SK-N-SH (cell line): ENCODE measurements around the gene ATF2. TPM values are rescaled to one million over a fixed set of nuclear protein-coding genes. Genes with fewer than 3 reads are reported as not detected.

Experiments
- CTCF ChIA-PET: fragments of 300-600, 350-600 bp; formaldehyde crosslinking; extraction: SDS; loops from one replicate; lab custom pipeline; 2021; lab: Yijun Ruan, JAX
- POLR2A ChIA-PET: fragments of 350-600 bp; sonication (Branson Sonifier 250); formaldehyde crosslinking; extraction: SDS; loops from one replicate; lab custom pipeline; 2020; ENCODE audit warnings: antibody characterized with exemption, inconsistent platforms; lab: Yijun Ruan, JAX
- DNase-seq: peaks from one replicate; pipeline ENCODE4 v3.0.0; 2012
- H2AFZ ChIP-seq: fragments of 200-600 bp; sonication (generic); 2 replicates; pipeline ENCODE4 v1.8.1; 2016; ENCODE audit warnings: antibody characterized with exemption, mild to moderate bottlenecking, low read depth
- H3F3A ChIP-seq: fragments of 200-600 bp; sonication (generic); replicated peaks from 2 replicates; pipeline ENCODE3; 2016; ENCODE audit warnings: antibody characterized with exemption, mild to moderate bottlenecking; ENCODE audit not compliant: insufficient read depth
- H3K27ac ChIP-seq, 2 experiments: fragments of 200-500 bp in 1 of 2; fragments of 200-600 bp in 1 of 2; sonication (Bioruptor generic) in 1 of 2; sonication (generic), shearing (Covaris generic) in 1 of 2; 2 replicates each; pipeline versions ENCODE4 v1.5.1 to v1.6.1; 2014 to 2016; ENCODE audit warnings: low read depth in 2 of 2, inconsistent platforms in 1 of 2, low read length in 1 of 2, mild to moderate bottlenecking in 1 of 2, mixed read lengths in 1 of 2
- H3K27me3 ChIP-seq: fragments of 200-600 bp; sonication (generic), shearing (Covaris generic); 2 replicates; pipeline ENCODE4 v1.6.1; 2016; ENCODE audit warnings: mixed run types; ENCODE audit not compliant: insufficient read depth
- H3K36me3 ChIP-seq, 2 experiments: fragments of 200-500 bp in 1 of 2; fragments of 200-600 bp in 1 of 2; sonication (Bioruptor generic) in 1 of 2; sonication (generic) in 1 of 2; replicated peaks in 1 of 2; 2 replicates each; pipeline versions ENCODE3 to v1.5.1; 2014 to 2016; ENCODE audit warnings: low read length in 1 of 2, mild to moderate bottlenecking in 1 of 2; ENCODE audit not compliant: insufficient read depth in 2 of 2, control insufficient read depth in 1 of 2
- H3K4me1 ChIP-seq, 2 experiments: fragments of 200-500 bp in 1 of 2; fragments of 200-600 bp in 1 of 2; sonication (Bioruptor generic) in 1 of 2; sonication (generic), shearing (Covaris generic) in 1 of 2; 2 replicates each; pipeline versions ENCODE4 v1.5.1 to v1.6.1; 2014 to 2016; ENCODE audit warnings: low read depth in 1 of 2, low read length in 1 of 2, mixed run types in 1 of 2; ENCODE audit not compliant: insufficient read depth in 2 of 2, control insufficient read depth in 1 of 2
- H3K4me2 ChIP-seq: fragments of 200-600 bp; sonication (generic), shearing (Covaris generic); 2 replicates; pipeline ENCODE4 v1.6.1; 2017; ENCODE audit warnings: mixed run types
- H3K4me3 ChIP-seq, 2 experiments: fragments of 200-500 bp in 1 of 2; fragments of 200-600 bp in 1 of 2; sonication (Bioruptor generic) in 1 of 2; sonication (generic), shearing (Covaris generic) in 1 of 2; 2 replicates each; pipeline versions ENCODE4 v1.5.1 to v1.8.1; 2014 to 2016; ENCODE audit warnings: low read depth in 2 of 2, inconsistent platforms in 1 of 2, low read length in 1 of 2, mild to moderate bottlenecking in 1 of 2, mixed read lengths in 1 of 2, moderate library complexity in 1 of 2
- H3K79me2 ChIP-seq: fragments of 200-600 bp; sonication (generic); 2 replicates; pipeline ENCODE4 v1.8.1; 2017; ENCODE audit warnings: mild to moderate bottlenecking; ENCODE audit not compliant: insufficient read depth
- H3K9ac ChIP-seq: fragments of 200-600 bp; sonication (generic); 2 replicates; pipeline ENCODE4 v1.6.1; 2017; ENCODE audit warnings: mixed run types
- H3K9me2 ChIP-seq: fragments of 200-600 bp; sonication (generic); 2 replicates; pipeline ENCODE4 v1.6.1; 2017; ENCODE audit warnings: mixed run types
- H3K9me3 ChIP-seq: fragments of 200-600 bp; sonication (generic); 2 replicates; pipeline ENCODE4 v1.6.1; 2017; ENCODE audit warnings: mixed run types, mild to moderate bottlenecking, moderate library complexity
- H4K20me1 ChIP-seq: fragments of 200-600 bp; sonication (generic); 2 replicates; pipeline ENCODE4 v1.6.1; 2017; ENCODE audit warnings: mild to moderate bottlenecking, mixed run types; ENCODE audit not compliant: insufficient read depth
- CHD2 ChIP-seq: fragments of 150-350 bp; IDR thresholded peaks from 2 replicates; pipeline ENCODE4 v1.6.1; 2018; ENCODE audit warnings: low read length; ENCODE audit not compliant: partially characterized antibody
- EP300 ChIP-seq, 2 experiments: IDR thresholded peaks; 2 replicates each; pipeline versions ENCODE4 v1.4.0 to v1.6.1; 2012; ENCODE audit warnings: borderline replicate concordance in 1 of 2, low read depth in 1 of 2, low read length in 1 of 2
- FOSL2 ChIP-seq: IDR thresholded peaks from 2 replicates; pipeline ENCODE4 v1.4.0; 2012; ENCODE audit warnings: low read depth, mild to moderate bottlenecking, moderate library complexity, borderline replicate concordance
- FOXJ3 ChIP-seq: sonication (generic); formaldehyde crosslinking; IDR thresholded peaks from 2 replicates; pipeline ENCODE4 v1.5.1; 2020; ENCODE audit warnings: mild to moderate bottlenecking, missing genetic modification reagents
- FOXM1 ChIP-seq: IDR thresholded peaks from 2 replicates; pipeline ENCODE4 v1.4.0; 2012; ENCODE audit warnings: low read depth, mild to moderate bottlenecking
- GABPA ChIP-seq: IDR thresholded peaks from 2 replicates; pipeline ENCODE4 v1.4.0; 2012; ENCODE audit warnings: low read depth, mild to moderate bottlenecking
- MXI1 ChIP-seq: IDR thresholded peaks from 2 replicates; pipeline ENCODE4 v1.6.1; 2012; ENCODE audit warnings: mild to moderate bottlenecking, low read depth, low read length, improper control_type of control experiment
- NRF1 ChIP-seq: IDR thresholded peaks from 2 replicates; pipeline ENCODE4 v1.6.1; 2012; ENCODE audit warnings: low read depth, mild to moderate bottlenecking, low read length
- POLR2AphosphoS5 ChIP-seq: IDR thresholded peaks from 2 replicates; pipeline ENCODE4 v1.6.1; 2012; ENCODE audit warnings: low read depth, low read length
- RAD21 ChIP-seq: IDR thresholded peaks from 2 replicates; pipeline ENCODE4 v1.6.1; 2012; ENCODE audit warnings: mild to moderate bottlenecking, low read length
- RCOR1 ChIP-seq: fragments of 150-350 bp; IDR thresholded peaks from 2 replicates; pipeline ENCODE4 v1.6.1; 2017; ENCODE audit warnings: antibody characterized with exemption, low read length
- RXRA ChIP-seq: IDR thresholded peaks from 2 replicates; pipeline ENCODE4 v1.4.0; 2012; ENCODE audit warnings: low read depth, mild to moderate bottlenecking, borderline replicate concordance
- SMC3 ChIP-seq: IDR thresholded peaks from 2 replicates; pipeline ENCODE4 v1.6.1; 2012; ENCODE audit warnings: low read depth, low read length, improper control_type of control experiment
- TAF1 ChIP-seq: IDR thresholded peaks from 2 replicates; pipeline ENCODE4 v1.6.1; 2012; ENCODE audit warnings: low read depth, mild to moderate bottlenecking, low read length, moderate library complexity, borderline replicate concordance
- TCF12 ChIP-seq: IDR thresholded peaks from 2 replicates; pipeline ENCODE4 v1.4.0; 2012
- TEAD4 ChIP-seq: IDR thresholded peaks from 2 replicates; pipeline ENCODE4 v1.4.0; 2012; ENCODE audit warnings: mild to moderate bottlenecking, borderline replicate concordance; ENCODE audit not compliant: insufficient read depth
- WGBS: methylation state at CpG from one replicate; pipeline ENCODE4 v1.1.6; 2017; ENCODE audit warnings: low lambda C conversion rate; 5-methylcytosine and 5-hydroxymethylcytosine counted together
- polyA plus RNA-seq, 3 experiments: library from polyadenylated mRNA; depleted of rRNA; stranded (reverse); fragments of >200 nt; gene quantifications; 2 replicates each; pipeline ENCODE4 v1.2.3, GENCODE V29; 2012
- TF ChIP-seq, protein P1 (sequence below): fragments of 150-350 bp; IDR thresholded peaks from 2 replicates; pipeline ENCODE4 v1.6.1; 2016; ENCODE audit warnings: mild to moderate bottlenecking, low read depth, low read length
- TF ChIP-seq, protein P2 (sequence below): IDR thresholded peaks from 2 replicates; pipeline ENCODE4 v1.4.0; 2012; ENCODE audit warnings: low read depth, borderline replicate concordance

ATF2 gene
- polyA plus RNA-seq, 1 of the 3 experiments (the other 2 are of a cell fraction): 19.0 TPM

DNA sequence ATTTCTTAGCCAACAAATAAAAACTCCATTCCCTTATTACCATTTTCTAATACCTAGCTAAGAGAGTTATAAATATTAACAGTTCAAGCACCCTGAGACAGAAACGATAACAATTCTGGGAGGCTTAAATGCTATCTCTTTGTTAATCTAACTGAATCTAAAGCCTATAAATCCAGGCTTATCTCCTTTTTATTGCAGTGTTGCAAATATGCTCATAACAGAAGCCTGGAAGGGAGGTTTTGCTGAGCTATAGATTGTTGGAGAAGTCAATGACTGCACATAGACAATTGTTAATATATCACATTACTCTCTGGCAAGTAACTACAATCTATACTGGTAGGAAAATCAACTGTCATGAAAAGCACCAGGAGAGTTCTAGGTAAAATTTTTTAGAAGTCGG, 30.2 kb downstream of the ATF2 start:
- 67% methylated on average over 2 of the region's 2 CpGs for WGBS
- TF ChIP-seq NRF1 (no peak), MXI1 (no peak), RCOR1 (no peak), CHD2 (no peak), FOXJ3 (CRISPR knock-in tag) (no peak), GABPA (no peak), TAF1 (no peak), RAD21 (no peak), SMC3 (no peak), EP300 (IDR thresholded peaks at IDR 0.05; ENCODE audit: borderline replicate concordance in 1 of 2, low read depth in 1 of 2, low read length in 1 of 2) (no peak), TEAD4 (no peak), RXRA (no peak), POLR2AphosphoS5 (no peak), TCF12 (no peak), FOSL2 (no peak), FOXM1 (no peak)
- TF ChIP-seq, protein P1, sequence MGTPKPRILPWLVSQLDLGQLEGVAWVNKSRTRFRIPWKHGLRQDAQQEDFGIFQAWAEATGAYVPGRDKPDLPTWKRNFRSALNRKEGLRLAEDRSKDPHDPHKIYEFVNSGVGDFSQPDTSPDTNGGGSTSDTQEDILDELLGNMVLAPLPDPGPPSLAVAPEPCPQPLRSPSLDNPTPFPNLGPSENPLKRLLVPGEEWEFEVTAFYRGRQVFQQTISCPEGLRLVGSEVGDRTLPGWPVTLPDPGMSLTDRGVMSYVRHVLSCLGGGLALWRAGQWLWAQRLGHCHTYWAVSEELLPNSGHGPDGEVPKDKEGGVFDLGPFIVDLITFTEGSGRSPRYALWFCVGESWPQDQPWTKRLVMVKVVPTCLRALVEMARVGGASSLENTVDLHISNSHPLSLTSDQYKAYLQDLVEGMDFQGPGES: no peak
- TF ChIP-seq, protein P2, sequence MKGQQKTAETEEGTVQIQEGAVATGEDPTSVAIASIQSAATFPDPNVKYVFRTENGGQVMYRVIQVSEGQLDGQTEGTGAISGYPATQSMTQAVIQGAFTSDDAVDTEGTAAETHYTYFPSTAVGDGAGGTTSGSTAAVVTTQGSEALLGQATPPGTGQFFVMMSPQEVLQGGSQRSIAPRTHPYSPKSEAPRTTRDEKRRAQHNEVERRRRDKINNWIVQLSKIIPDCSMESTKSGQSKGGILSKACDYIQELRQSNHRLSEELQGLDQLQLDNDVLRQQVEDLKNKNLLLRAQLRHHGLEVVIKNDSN: no peak
- Histone ChIP-seq H2AFZ (no peak overlapping the region), H4K20me1 (peaks cover 11% of the 10 kb centered on the region; the same call in 1 of the 2 replicates), H3K4me2 (no peak overlapping the region), H3K9me3 (no peaks in the 10 kb centered on the region), H3F3A (no peaks in the 10 kb centered on the region), H3K27ac (no peak overlapping the region), H3K36me3 (peaks cover 33 to 51% of the 10 kb centered on the region in 2 experiments), H3K4me1 (no peaks in the 10 kb centered on the region; a peak in 1 of 4 replicates), H3K79me2 (peaks cover 87% of the 10 kb centered on the region), H3K9ac (no peak overlapping the region), H3K4me3 (no peak overlapping the region), H3K27me3 (no peaks in the 10 kb centered on the region), H3K9me2 (no peaks in the 10 kb centered on the region)
- DNase-seq: no peak
- POLR2A ChIA-PET: no interaction called here
- CTCF ChIA-PET: interaction anchor here (1.4 to 2.0 kb wide), 3 partner anchors 17 to 451 kb away, joined by 3 to 6 read pairs (median 4); no protein-coding TSS in a partner anchor
